Brain microvascular endothelial cell (primary cell): ENCODE data around the gene BEX3.

Experiments used
- DNase-seq: peaks from one replicate; pipeline ENCODE4 v3.0.0-alpha.2; 2020
- H3K27ac ChIP-seq: fragments of 250-450 bp; sonication (Bioruptor Pico); 2 replicates; pipeline ENCODE4 v1.5.1; 2020; ENCODE audit warnings: mild to moderate bottlenecking, moderate library complexity
- H3K27me3 ChIP-seq: fragments of 250-450 bp; sonication (Bioruptor Pico); replicated peaks from 2 replicates; pipeline ENCODE4 v1.5.1; 2020; ENCODE audit warnings: mild to moderate bottlenecking
- H3K36me3 ChIP-seq: fragments of 250-450 bp; sonication (Bioruptor Pico); replicated peaks from 2 replicates; pipeline ENCODE4 v1.5.1; 2020; ENCODE audit warnings: mild to moderate bottlenecking
- H3K4me3 ChIP-seq: 2 replicates; pipeline ENCODE4 v1.5.1; 2011; ENCODE audit warnings: low read depth, mild to moderate bottlenecking, control low read depth, low read length, moderate library complexity
- CTCF ChIP-seq: IDR thresholded peaks from 2 replicates; pipeline ENCODE4 v1.5.1; 2011; ENCODE audit warnings: low read depth, mild to moderate bottlenecking, moderate library complexity, low read length, control low read depth, inconsistent platforms; ENCODE audit errors: missing control alignments
- in situ Hi-C: cut with HindIII; loops from 2 replicates; pipeline ENCODE4 v1.10.0; 2017; ENCODE audit warnings: low sequenced_read_pairs, low pct_ligation_motif_present

BEX3 gene

GRCh38 chrX:103369479-103369878, 6.9 kb upstream of the BEX3 start:
- DNase-seq = no peak
- H3K36me3 ChIP-seq = no peaks in the 10 kb centered on the region
- no peak overlapping the region for H3K27ac ChIP-seq
- no peak for TF ChIP-seq CTCF
- in situ Hi-C loops = no loop called here
- no peaks in the 10 kb centered on the region for H3K27me3 ChIP-seq
- no peak overlapping the region for H3K4me3 ChIP-seq

GRCh38 chrX:103372886-103373285, 3.5 kb upstream of the BEX3 start:
- no peak overlapping the region for H3K27ac ChIP-seq
- no peak overlapping the region for H3K4me3 ChIP-seq

GRCh38 chrX:103373581-103373980, 2.8 kb upstream of the BEX3 start:
- Histone ChIP-seq H3K27me3 (no peaks in the 10 kb centered on the region), H3K27ac (no peak overlapping the region), H3K4me3 (no peak overlapping the region), H3K36me3 (no peaks in the 10 kb centered on the region)
- in situ Hi-C loops = no loop called here
- no peak for DNase-seq
- TF ChIP-seq CTCF = no peak

More at GRCh38 chrX:103372886-103373285, 3.5 kb upstream of the BEX3 start:
- Histone ChIP-seq H3K27me3 (no peaks in the 10 kb centered on the region), H3K36me3 (no peaks in the 10 kb centered on the region)
- in situ Hi-C loops = no loop called here
- TF ChIP-seq CTCF = no peak
- no peak for DNase-seq

GRCh38 chrX:103376979-103377324, 614 bp downstream of the BEX3 start:
- peak overlapping the region; percentile 51 for H3K27ac ChIP-seq
- in situ Hi-C loops = no loop called here

GRCh38 chrX:103378990-103379389, 2.7 kb downstream of the BEX3 start:
- DNase-seq = no peak
- TF ChIP-seq CTCF = no peak
- in situ Hi-C loops = no loop called here
- no peaks in the 10 kb centered on the region for H3K36me3 ChIP-seq
- no peak overlapping the region for H3K27ac ChIP-seq
- H3K4me3 ChIP-seq = no peak overlapping the region
- no peaks in the 10 kb centered on the region for H3K27me3 ChIP-seq

More at GRCh38 chrX:103376979-103377324, 614 bp downstream of the BEX3 start:
- no peak for TF ChIP-seq CTCF
- no peaks in the 10 kb centered on the region for H3K36me3 ChIP-seq
- H3K27me3 ChIP-seq = no peaks in the 10 kb centered on the region
- peak overlapping the region; percentile 77 for H3K4me3 ChIP-seq
- DNase-seq = no peak

- H3K36me3 ChIP-seq = no peaks in the 10 kb centered on the region
- TF ChIP-seq CTCF = no peak
- H3K4me3 ChIP-seq = no peak overlapping the region
- no peak for DNase-seq
- no peak overlapping the region for H3K27ac ChIP-seq
- H3K27me3 ChIP-seq = no peaks in the 10 kb centered on the region
- in situ Hi-C loops = no loop called here
These were observed 6.5 kb downstream of the BEX3 start for GRCh38 chrX:103382877-103383276.
